Measurements from ENCODE around the gene SBF2. TPM values are rescaled to one million over a fixed set of nuclear protein-coding genes. Genes with fewer than 3 reads are reported as not detected.

Gene SBF2
- total RNA-seq, 1 experiment from 2014 or later, result 13.8 TPM

GRCh38 chr11:10326012-10326964 is 32.3 kb upstream of the SBF2 start:
- no peaks in the 10 kb centered on the region for H3K9me3 ChIP-seq (ENCODE audit: low read length)
- no peak overlapping the region for H3K4me2 ChIP-seq (ENCODE audit: low read depth, low read length, poor library complexity, severe bottlenecking)
- no peaks in the 10 kb centered on the region for H3K4me1 ChIP-seq (ENCODE audit: low read length)
- H3K9ac ChIP-seq (ENCODE audit: low read length), result no peak overlapping the region
- no peak overlapping the region for H2AFZ ChIP-seq (ENCODE audit: low read length)
- no peaks in the 10 kb centered on the region for H3K9me2 ChIP-seq (replicated peaks; ENCODE audit: insufficient read depth, low read length)
- no peak overlapping the region for H3K27ac ChIP-seq (ENCODE audit: low read length)
- no peaks in the 10 kb centered on the region for H3K79me2 ChIP-seq (ENCODE audit: low read length)
- no peak overlapping the region for H3K4me3 ChIP-seq (ENCODE audit: low read length)
- H3K27me3 ChIP-seq (ENCODE audit: low read length), result no peaks in the 10 kb centered on the region
- H4K20me1 ChIP-seq (ENCODE audit: insufficient read depth, low read depth, low read length), result no peaks in the 10 kb centered on the region
- no peak for DNase-seq
- H3K36me3 ChIP-seq (ENCODE audit: insufficient read depth, low read length), result no peaks in the 10 kb centered on the region

- DNase-seq, result no peak
- Histone ChIP-seq H3K4me3 (ENCODE audit: low read length) (no peak overlapping the region), H2AFZ (ENCODE audit: low read length) (no peak overlapping the region), H3K9ac (ENCODE audit: low read length) (no peak overlapping the region), H3K4me1 (ENCODE audit: low read length) (no peaks in the 10 kb centered on the region), H3K36me3 (ENCODE audit: insufficient read depth, low read length) (no peaks in the 10 kb centered on the region), H4K20me1 (ENCODE audit: insufficient read depth, low read depth, low read length) (no peaks in the 10 kb centered on the region), H3K9me3 (ENCODE audit: low read length) (no peaks in the 10 kb centered on the region), H3K27me3 (ENCODE audit: low read length) (no peaks in the 10 kb centered on the region), H3K27ac (ENCODE audit: low read length) (no peak overlapping the region), H3K79me2 (ENCODE audit: low read length) (no peaks in the 10 kb centered on the region), H3K4me2 (ENCODE audit: low read depth, low read length, poor library complexity, severe bottlenecking) (no peak overlapping the region), H3K9me2 (replicated peaks; ENCODE audit: insufficient read depth, low read length) (no peaks in the 10 kb centered on the region)
Observed at GRCh38 chr11:10325277-10326011, 31.4 kb upstream of the SBF2 start.

GRCh38 chr11:10324474-10324873 is 30.5 kb upstream of the SBF2 start:
- no peaks in the 10 kb centered on the region for H3K79me2 ChIP-seq (ENCODE audit: low read length)
- H3K4me2 ChIP-seq (ENCODE audit: low read depth, low read length, poor library complexity, severe bottlenecking), result no peak overlapping the region
- no peaks in the 10 kb centered on the region for H3K36me3 ChIP-seq (ENCODE audit: insufficient read depth, low read length)
- no peaks in the 10 kb centered on the region for H4K20me1 ChIP-seq (ENCODE audit: insufficient read depth, low read depth, low read length)
- H3K4me1 ChIP-seq (ENCODE audit: low read length), result no peaks in the 10 kb centered on the region
- no peak for DNase-seq
- H3K4me3 ChIP-seq (ENCODE audit: low read length), result no peak overlapping the region
- H3K9ac ChIP-seq (ENCODE audit: low read length), result no peak overlapping the region
- H3K27ac ChIP-seq (ENCODE audit: low read length), result no peak overlapping the region
- H3K27me3 ChIP-seq (ENCODE audit: low read length), result no peaks in the 10 kb centered on the region
- H3K9me2 ChIP-seq (replicated peaks; ENCODE audit: insufficient read depth, low read length), result no peaks in the 10 kb centered on the region
- H2AFZ ChIP-seq (ENCODE audit: low read length), result no peak overlapping the region
- no peaks in the 10 kb centered on the region for H3K9me3 ChIP-seq (ENCODE audit: low read length)

GRCh38 chr11:10323793-10324170 is 29.8 kb upstream of the SBF2 start:
- Histone ChIP-seq H3K9me3 (ENCODE audit: low read length) (no peaks in the 10 kb centered on the region), H4K20me1 (ENCODE audit: insufficient read depth, low read depth, low read length) (no peaks in the 10 kb centered on the region), H3K79me2 (ENCODE audit: low read length) (no peaks in the 10 kb centered on the region), H3K36me3 (ENCODE audit: insufficient read depth, low read length) (no peaks in the 10 kb centered on the region), H3K4me1 (ENCODE audit: low read length) (no peaks in the 10 kb centered on the region), H3K4me3 (ENCODE audit: low read length) (no peak overlapping the region), H2AFZ (ENCODE audit: low read length) (no peak overlapping the region), H3K4me2 (ENCODE audit: low read depth, low read length, poor library complexity, severe bottlenecking) (no peak overlapping the region), H3K9ac (ENCODE audit: low read length) (no peak overlapping the region), H3K9me2 (replicated peaks; ENCODE audit: insufficient read depth, low read length) (no peaks in the 10 kb centered on the region), H3K27me3 (ENCODE audit: low read length) (no peaks in the 10 kb centered on the region), H3K27ac (ENCODE audit: low read length) (no peak overlapping the region)
- no peak for DNase-seq

GRCh38 chr11:10322830-10323792 is 29.1 kb upstream of the SBF2 start:
- Histone ChIP-seq H3K27me3 (ENCODE audit: low read length) (no peaks in the 10 kb centered on the region), H4K20me1 (ENCODE audit: insufficient read depth, low read depth, low read length) (no peaks in the 10 kb centered on the region), H3K4me2 (ENCODE audit: low read depth, low read length, poor library complexity, severe bottlenecking) (no peak overlapping the region), H3K4me1 (ENCODE audit: low read length) (no peaks in the 10 kb centered on the region), H3K9ac (ENCODE audit: low read length) (no peak overlapping the region), H2AFZ (ENCODE audit: low read length) (no peak overlapping the region), H3K36me3 (ENCODE audit: insufficient read depth, low read length) (no peaks in the 10 kb centered on the region), H3K9me3 (ENCODE audit: low read length) (no peaks in the 10 kb centered on the region), H3K4me3 (ENCODE audit: low read length) (no peak overlapping the region), H3K9me2 (replicated peaks; ENCODE audit: insufficient read depth, low read length) (no peaks in the 10 kb centered on the region), H3K27ac (ENCODE audit: low read length) (no peak overlapping the region), H3K79me2 (ENCODE audit: low read length) (no peaks in the 10 kb centered on the region)
- peak; percentile 82 for DNase-seq

GRCh38 chr11:10322401-10322800 is 28.4 kb upstream of the SBF2 start:
- no peak overlapping the region for H2AFZ ChIP-seq (ENCODE audit: low read length)
- no peaks in the 10 kb centered on the region for H3K4me1 ChIP-seq (ENCODE audit: low read length)
- no peaks in the 10 kb centered on the region for H3K79me2 ChIP-seq (ENCODE audit: low read length)
- DNase-seq, result no peak
- no peaks in the 10 kb centered on the region for H3K27me3 ChIP-seq (ENCODE audit: low read length)
- no peaks in the 10 kb centered on the region for H3K9me2 ChIP-seq (replicated peaks; ENCODE audit: insufficient read depth, low read length)
- H3K36me3 ChIP-seq (ENCODE audit: insufficient read depth, low read length), result no peaks in the 10 kb centered on the region
- H3K9ac ChIP-seq (ENCODE audit: low read length), result no peak overlapping the region
- H4K20me1 ChIP-seq (ENCODE audit: insufficient read depth, low read depth, low read length), result no peaks in the 10 kb centered on the region
- no peaks in the 10 kb centered on the region for H3K9me3 ChIP-seq (ENCODE audit: low read length)
- H3K27ac ChIP-seq (ENCODE audit: low read length), result no peak overlapping the region
- no peak overlapping the region for H3K4me2 ChIP-seq (ENCODE audit: low read depth, low read length, poor library complexity, severe bottlenecking)
- H3K4me3 ChIP-seq (ENCODE audit: low read length), result no peak overlapping the region

GRCh38 chr11:10320736-10321465 is 26.9 kb upstream of the SBF2 start:
- Histone ChIP-seq H3K9me3 (ENCODE audit: low read length) (no peaks in the 10 kb centered on the region), H3K9me2 (replicated peaks; ENCODE audit: insufficient read depth, low read length) (no peaks in the 10 kb centered on the region), H3K4me2 (ENCODE audit: low read depth, low read length, poor library complexity, severe bottlenecking) (no peak overlapping the region), H3K4me1 (ENCODE audit: low read length) (no peaks in the 10 kb centered on the region), H2AFZ (ENCODE audit: low read length) (no peak overlapping the region), H3K79me2 (ENCODE audit: low read length) (no peaks in the 10 kb centered on the region), H3K36me3 (ENCODE audit: insufficient read depth, low read length) (no peaks in the 10 kb centered on the region), H3K27me3 (ENCODE audit: low read length) (no peaks in the 10 kb centered on the region), H3K27ac (ENCODE audit: low read length) (no peak overlapping the region), H4K20me1 (ENCODE audit: insufficient read depth, low read depth, low read length) (no peaks in the 10 kb centered on the region), H3K9ac (ENCODE audit: low read length) (no peak overlapping the region), H3K4me3 (ENCODE audit: low read length) (no peak overlapping the region)
- no peak for DNase-seq

Data from Karpas-422 (cell line).